ENCODE data around the gene RDH5. TPM values are rescaled to one million over a fixed set of nuclear protein-coding genes. Genes with fewer than 3 reads are reported as not detected.

RDH5 gene
- 3.6 TPM for total RNA-seq

- Histone ChIP-seq H3K36me3 (peaks cover 12 to 17% of the 10 kb centered on the region in 2 donors), H3K27me3 (no peaks in the 10 kb centered on the region), H3K4me1 (peaks cover 46 to 70% of the 10 kb centered on the region in 2 donors), H3K4me3 (peak within 1 kb of the TSS; percentile 11 to 52), H3K27ac (peak within 1 kb of the TSS; percentile 86 to 88), H3K9me3 (no peaks in the 10 kb centered on the region)
- DNase-seq (ENCODE audit: low spot score in 2 of 2) = peak; percentile 67 to 95
- no peak for TF ChIP-seq CTCF (IDR thresholded peaks at IDR 0.05)
- intact Hi-C loops (cut with DNase I) = loop anchor here (5.0 to 10.0 kb wide), 2 partner anchors 63 to 1295 kb away; no protein-coding TSS in a partner anchor
Observed at GRCh38 chr12:55720071-55720564, at the start of gene RDH5. Gene RDH5 (plus strand): TSS chr12:55720393. CDS start chr12:55721185, 792 bp downstream.

GRCh38 chr12:55671746-55672145 is 48.4 kb upstream of the RDH5 start:
- Histone ChIP-seq H3K4me1 (no peaks in the 10 kb centered on the region), H3K36me3 (no peaks in the 10 kb centered on the region), H3K27me3 (no peaks in the 10 kb centered on the region), H3K27ac (no peak overlapping the region), H3K9me3 (no peaks in the 10 kb centered on the region), H3K4me3 (no peak overlapping the region)
- intact Hi-C loops (cut with DNase I) = no loop called here
- DNase-seq (ENCODE audit: low spot score in 2 of 2) = no peak
- TF ChIP-seq CTCF (IDR thresholded peaks at IDR 0.05) = no peak

GRCh38 chr12:55673638-55674037 is 46.6 kb upstream of the RDH5 start:
- no peak for TF ChIP-seq CTCF (IDR thresholded peaks at IDR 0.05)
- Histone ChIP-seq H3K27ac (no peak overlapping the region), H3K4me3 (no peak overlapping the region), H3K4me1 (no peaks in the 10 kb centered on the region), H3K36me3 (no peaks in the 10 kb centered on the region), H3K9me3 (no peaks in the 10 kb centered on the region), H3K27me3 (no peaks in the 10 kb centered on the region)
- intact Hi-C loops (cut with DNase I) = no loop called here
- DNase-seq (ENCODE audit: low spot score in 2 of 2) = no peak

GRCh38 chr12:55675666-55676065 is 44.5 kb upstream of the RDH5 start:
- no peaks in the 10 kb centered on the region for H3K36me3 ChIP-seq
- H3K27ac ChIP-seq = no peak overlapping the region
- H3K4me3 ChIP-seq = no peak overlapping the region
- intact Hi-C loops (cut with DNase I) = no loop called here
- H3K27me3 ChIP-seq = no peaks in the 10 kb centered on the region
- H3K9me3 ChIP-seq = no peaks in the 10 kb centered on the region
- no peaks in the 10 kb centered on the region for H3K4me1 ChIP-seq
- no peak for TF ChIP-seq CTCF (IDR thresholded peaks at IDR 0.05)
- DNase-seq (ENCODE audit: low spot score in 2 of 2) = no peak

- Histone ChIP-seq H3K9me3 (no peaks in the 10 kb centered on the region), H3K4me1 (peaks cover 2 to 3% of the 10 kb centered on the region in 2 donors), H3K36me3 (no peaks in the 10 kb centered on the region), H3K27me3 (no peaks in the 10 kb centered on the region), H3K27ac (no peak overlapping the region), H3K4me3 (no peak overlapping the region)
- no peak for DNase-seq (ENCODE audit: low spot score in 2 of 2)
- intact Hi-C loops (cut with DNase I) = no loop called here
- TF ChIP-seq CTCF (IDR thresholded peaks at IDR 0.05) = no peak
Observed at GRCh38 chr12:55676707-55677106, 43.5 kb upstream of the RDH5 start.

- Histone ChIP-seq H3K4me3 (no peak overlapping the region), H3K27me3 (no peaks in the 10 kb centered on the region), H3K27ac (no peak overlapping the region), H3K36me3 (peaks cover 0 to 1% of the 10 kb centered on the region in 2 donors), H3K9me3 (no peaks in the 10 kb centered on the region), H3K4me1 (peaks cover 5 to 7% of the 10 kb centered on the region in 2 donors)
- intact Hi-C loops (cut with DNase I) = loop anchor here (2.0 kb wide), 1 partner anchor 49 kb away; the partner anchor contains the start of gene CD63
- TF ChIP-seq CTCF (IDR thresholded peaks at IDR 0.05) = no peak
- peak in 1 of 2 donors; percentile 62 for DNase-seq (ENCODE audit: low spot score in 2 of 2)
Observed at GRCh38 chr12:55679691-55680090, 40.5 kb upstream of the RDH5 start.
